Omental fat pad (tissue), 4 donors: ENCODE results near the gene CUX1. TPM values are rescaled to one million over a fixed set of nuclear protein-coding genes. Genes with fewer than 3 reads are reported as not detected.
A peak's percentile ranks its signal among the peaks of the same experiment; 100 is the strongest.

Experiments used
- ATAC-seq: fragments of 150-250 bp; one replicate; pipeline ENCODE4 v1.9.1; 2016; ENCODE audit warnings: mild to moderate bottlenecking, moderate library complexity; ENCODE audit not compliant: low FRiP score
- DNase-seq: peaks from one replicate; pipeline ENCODE4 v3.0.0-alpha.2; 2019; ENCODE audit warnings: low spot score
- CTCF ChIP-seq, 3 donors: fragments of 450-650 bp; IDR thresholded peaks; one replicate each; pipeline ENCODE4 v1.5.1; 2016 to 2017; ENCODE audit warnings: antibody characterized with exemption in 3 of 3, mild to moderate bottlenecking in 3 of 3, moderate library complexity in 2 of 3
- total RNA-seq, 4 donors: library from RNA; depleted of rRNA; stranded (reverse); fragments of >200 nt; gene quantifications; one replicate each; pipeline ENCODE4 v1.1.0, GENCODE V29; 2016

The CUX1 gene
- total RNA-seq, 4 donors from 2014 or later, result 67.6 to 141 (median 75.7) TPM

GRCh38 chr7:101857358-101857811 is 40.0 kb downstream of the CUX1 start:
- no peak for ATAC-seq
- DNase-seq, result no peak
- TF ChIP-seq CTCF (IDR thresholded peaks at IDR 0.05), result no peak

DNA sequence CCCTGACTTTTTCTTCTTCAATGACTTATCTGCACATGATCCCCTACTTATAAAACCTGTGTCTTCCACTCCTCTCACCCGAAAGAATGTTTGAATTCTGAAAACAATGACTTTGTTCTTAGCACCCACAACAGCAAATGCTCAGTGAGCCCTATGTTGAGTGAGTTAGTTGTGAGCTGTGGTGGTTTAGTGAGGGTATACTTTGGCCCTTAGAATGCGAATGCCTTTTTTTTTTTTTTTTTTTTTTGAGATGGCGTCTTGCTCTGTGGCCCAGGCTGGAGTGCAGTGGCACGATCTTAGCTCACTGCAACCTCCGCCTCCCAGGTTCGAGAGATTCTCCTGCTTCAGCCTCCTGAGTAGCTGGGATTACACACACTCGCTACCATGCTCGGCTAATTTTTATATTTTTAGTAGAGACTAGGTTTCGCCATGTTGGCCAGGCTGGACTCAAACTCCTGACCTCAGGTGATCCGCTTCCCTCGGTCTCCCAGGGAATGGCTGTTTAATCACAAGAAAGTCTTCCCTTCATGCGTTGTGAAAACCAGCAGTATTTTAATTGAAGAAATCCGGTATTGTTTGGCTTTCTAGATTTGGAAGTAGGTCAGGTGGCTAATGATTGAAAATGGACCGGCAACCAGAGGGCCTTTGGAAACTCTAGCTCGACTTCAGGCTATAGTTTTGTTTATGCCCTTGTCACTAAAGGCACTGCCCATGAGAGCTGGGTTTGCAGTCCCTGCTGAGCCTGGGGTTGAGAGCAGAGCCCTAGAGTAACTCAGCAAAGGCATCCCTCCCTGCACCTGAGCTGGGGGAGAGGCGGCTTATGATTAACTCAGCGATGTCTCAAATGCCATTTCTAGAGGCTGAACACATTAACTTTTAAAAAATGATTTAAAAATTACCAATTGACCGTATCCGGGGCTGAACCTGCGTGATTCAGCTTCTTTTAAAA is 41.3 kb downstream of the CUX1 start:
- DNase-seq (peak; percentile 40), ATAC-seq (peak; percentile 50)
- TF ChIP-seq CTCF (IDR thresholded peaks at IDR 0.05), result no peak

GRCh38 chr7:101859411-101860106 is 42.1 kb downstream of the CUX1 start:
- ATAC-seq (peak; percentile 71), DNase-seq (no peak)
- TF ChIP-seq CTCF (IDR thresholded peaks at IDR 0.05), result no peak

DNA sequence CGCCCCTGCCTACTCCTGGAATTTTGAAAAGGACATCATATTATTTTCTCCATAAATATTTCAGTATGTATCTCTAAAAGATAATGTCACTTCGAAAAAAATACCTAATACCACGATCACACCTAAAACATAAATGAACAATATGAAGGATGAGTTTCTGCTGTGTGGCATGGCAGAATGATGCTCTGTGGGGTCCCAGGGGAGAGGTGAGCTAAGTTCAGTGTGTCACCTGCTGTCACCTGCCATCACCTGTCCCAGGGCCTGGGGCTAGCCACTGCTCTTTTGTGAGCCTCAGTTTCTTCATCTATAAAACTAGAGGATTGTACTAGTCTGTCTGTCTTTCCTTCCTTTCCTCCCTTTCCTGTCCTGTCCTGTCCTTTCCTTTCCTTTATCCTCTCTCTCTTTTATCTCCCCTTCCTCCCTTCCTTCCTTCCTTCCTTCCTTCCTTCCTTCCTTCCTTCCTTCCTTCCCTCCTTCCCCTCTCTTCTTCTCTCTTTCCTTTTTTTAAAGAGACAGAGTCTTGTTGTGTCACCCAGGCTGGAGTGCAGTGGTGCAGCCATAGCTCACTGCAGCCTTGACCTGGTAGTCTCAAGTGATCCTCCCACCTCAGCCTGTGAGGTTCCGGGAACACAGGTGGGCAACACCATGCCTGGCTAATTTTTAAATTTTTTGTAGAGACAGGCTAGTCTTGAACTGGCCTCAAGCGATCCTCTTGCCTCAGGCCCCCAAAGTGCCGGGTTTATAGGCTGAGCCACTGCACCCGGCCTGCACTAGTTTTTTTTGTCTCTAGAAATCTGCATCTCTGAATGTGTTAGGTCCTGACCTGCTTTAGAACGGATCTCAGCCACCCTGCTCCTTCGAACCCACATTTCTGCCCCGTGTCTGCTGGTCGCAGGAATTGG is 43.1 kb downstream of the CUX1 start:
- no peak for TF ChIP-seq CTCF (IDR thresholded peaks at IDR 0.05)
- ATAC-seq, result no peak
- DNase-seq, result no peak

DNA sequence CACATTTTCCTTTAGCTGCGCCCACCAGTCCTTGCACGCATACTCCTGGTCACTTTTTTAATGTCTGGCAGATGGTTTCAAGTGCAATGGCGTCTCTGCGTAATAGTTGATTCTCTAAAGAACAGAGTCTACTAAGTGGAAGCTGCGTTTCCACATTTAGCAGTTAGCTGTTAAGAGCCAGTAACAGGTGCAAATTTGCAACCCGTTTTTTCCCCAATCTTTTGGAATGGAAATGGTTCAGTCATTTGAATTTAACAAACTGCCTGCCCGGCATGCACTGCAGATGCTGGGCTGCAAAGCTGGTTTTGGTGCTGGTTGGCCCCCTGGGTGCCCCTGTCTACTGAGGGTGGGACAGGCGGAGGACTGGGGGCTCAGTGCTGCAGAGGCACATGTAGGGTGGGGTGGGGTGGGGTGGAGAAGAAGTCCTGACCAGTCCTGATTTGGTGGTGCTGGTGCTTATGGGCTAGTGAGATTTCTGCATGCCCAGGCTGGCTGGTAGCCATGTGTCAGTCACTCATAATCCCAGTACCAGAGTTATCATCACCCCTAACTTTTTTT is 43.9 kb downstream of the CUX1 start:
- ATAC-seq (no peak), DNase-seq (no peak)

More for the DNA sequence above, 43.9 kb downstream of the CUX1 start:
- TF ChIP-seq CTCF (IDR thresholded peaks at IDR 0.05), result no peak
